RWPE1 (cell line): Measurements from ENCODE around the gene RAB3IL1.

ENCODE experiments used
- CTCF ChIA-PET: fragments of 350-600 bp; sonication (Branson Sonifier 250); formaldehyde crosslinking; extraction: SDS; loops from one replicate; lab custom pipeline; 2021; lab: Yijun Ruan, JAX
- POLR2A ChIA-PET: fragments of 400-600 bp; formaldehyde crosslinking; extraction: SDS; loops from one replicate; lab custom pipeline; 2020; ENCODE audit warnings: antibody characterized with exemption; ENCODE audit not compliant: low non-redundant PET; lab: Yijun Ruan, JAX
- DNase-seq: peaks from one replicate; pipeline ENCODE4 v3.0.0; 2012; ENCODE audit warnings: low spot score
- H3K27ac ChIP-seq: fragments of 450-650 bp; 2 replicates; pipeline ENCODE4 v1.5.1; 2017
- TF ChIP-seq, protein P1 (sequence below): fragments of 450-650 bp; conservative IDR thresholded peaks from 2 replicates; pipeline ENCODE4 v1.5.1; 2017; ENCODE audit warnings: low read depth, mild to moderate bottlenecking

Gene RAB3IL1

DNA sequence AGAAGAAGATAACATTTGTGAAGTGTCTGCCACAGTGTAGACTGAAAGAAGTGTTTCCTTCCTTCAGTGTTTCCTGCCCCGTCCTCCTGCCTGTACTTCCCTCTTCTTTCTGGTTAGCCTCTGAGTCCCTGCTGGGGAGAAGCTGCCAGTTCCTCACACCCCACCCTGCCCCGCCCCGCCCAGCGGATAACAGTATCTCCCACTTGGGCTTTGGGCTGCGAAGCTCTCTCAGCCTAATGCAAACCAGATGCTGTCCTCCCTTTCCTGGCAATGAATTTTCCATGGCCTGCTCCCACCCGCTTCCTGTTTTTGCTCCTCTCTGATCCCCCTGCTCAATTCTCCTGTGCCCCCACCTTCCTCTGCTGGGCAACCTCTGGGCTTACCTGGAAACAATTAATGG is 5.2 kb upstream of the RAB3IL1 start:
- H3K27ac ChIP-seq, result no peak overlapping the region
- POLR2A ChIA-PET, result interaction anchor here (0.5 kb wide), 1 partner anchor 18 kb away, joined by 4 read pairs; no protein-coding TSS in a partner anchor
- CTCF ChIA-PET, result interaction anchor here (1.5 kb wide), 1 partner anchor 25 kb away, joined by 5 read pairs; no protein-coding TSS in a partner anchor
- TF ChIP-seq, protein P1, sequence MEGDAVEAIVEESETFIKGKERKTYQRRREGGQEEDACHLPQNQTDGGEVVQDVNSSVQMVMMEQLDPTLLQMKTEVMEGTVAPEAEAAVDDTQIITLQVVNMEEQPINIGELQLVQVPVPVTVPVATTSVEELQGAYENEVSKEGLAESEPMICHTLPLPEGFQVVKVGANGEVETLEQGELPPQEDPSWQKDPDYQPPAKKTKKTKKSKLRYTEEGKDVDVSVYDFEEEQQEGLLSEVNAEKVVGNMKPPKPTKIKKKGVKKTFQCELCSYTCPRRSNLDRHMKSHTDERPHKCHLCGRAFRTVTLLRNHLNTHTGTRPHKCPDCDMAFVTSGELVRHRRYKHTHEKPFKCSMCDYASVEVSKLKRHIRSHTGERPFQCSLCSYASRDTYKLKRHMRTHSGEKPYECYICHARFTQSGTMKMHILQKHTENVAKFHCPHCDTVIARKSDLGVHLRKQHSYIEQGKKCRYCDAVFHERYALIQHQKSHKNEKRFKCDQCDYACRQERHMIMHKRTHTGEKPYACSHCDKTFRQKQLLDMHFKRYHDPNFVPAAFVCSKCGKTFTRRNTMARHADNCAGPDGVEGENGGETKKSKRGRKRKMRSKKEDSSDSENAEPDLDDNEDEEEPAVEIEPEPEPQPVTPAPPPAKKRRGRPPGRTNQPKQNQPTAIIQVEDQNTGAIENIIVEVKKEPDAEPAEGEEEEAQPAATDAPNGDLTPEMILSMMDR, result no peak
- no peak for DNase-seq

DNA sequence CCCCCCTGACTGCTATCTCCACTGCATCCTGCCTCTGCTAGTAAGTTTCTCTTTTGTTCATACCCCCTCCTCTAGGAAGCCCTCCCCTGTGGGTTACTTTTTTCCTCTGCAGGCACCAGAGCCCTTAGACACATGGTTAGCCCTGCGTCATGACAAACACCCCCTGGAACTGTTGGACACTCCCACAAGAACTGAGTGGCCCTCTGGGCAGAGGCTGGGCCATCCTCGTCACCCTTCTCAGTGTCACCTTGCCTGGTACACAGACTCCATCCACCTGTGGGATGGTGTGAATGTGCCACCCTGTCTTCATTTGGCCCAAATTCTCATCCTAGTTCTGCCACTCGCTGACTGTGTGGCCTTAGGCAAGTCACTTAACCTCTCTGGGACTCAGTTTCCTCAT is 4.1 kb upstream of the RAB3IL1 start:
- POLR2A ChIA-PET, result no interaction called here
- TF ChIP-seq, protein P1, result no peak
- no peak overlapping the region for H3K27ac ChIP-seq
- DNase-seq, result no peak
- CTCF ChIA-PET, result interaction anchor here (0.7 kb wide), 1 partner anchor 16 kb away, joined by 3 read pairs; no protein-coding TSS in a partner anchor

DNA sequence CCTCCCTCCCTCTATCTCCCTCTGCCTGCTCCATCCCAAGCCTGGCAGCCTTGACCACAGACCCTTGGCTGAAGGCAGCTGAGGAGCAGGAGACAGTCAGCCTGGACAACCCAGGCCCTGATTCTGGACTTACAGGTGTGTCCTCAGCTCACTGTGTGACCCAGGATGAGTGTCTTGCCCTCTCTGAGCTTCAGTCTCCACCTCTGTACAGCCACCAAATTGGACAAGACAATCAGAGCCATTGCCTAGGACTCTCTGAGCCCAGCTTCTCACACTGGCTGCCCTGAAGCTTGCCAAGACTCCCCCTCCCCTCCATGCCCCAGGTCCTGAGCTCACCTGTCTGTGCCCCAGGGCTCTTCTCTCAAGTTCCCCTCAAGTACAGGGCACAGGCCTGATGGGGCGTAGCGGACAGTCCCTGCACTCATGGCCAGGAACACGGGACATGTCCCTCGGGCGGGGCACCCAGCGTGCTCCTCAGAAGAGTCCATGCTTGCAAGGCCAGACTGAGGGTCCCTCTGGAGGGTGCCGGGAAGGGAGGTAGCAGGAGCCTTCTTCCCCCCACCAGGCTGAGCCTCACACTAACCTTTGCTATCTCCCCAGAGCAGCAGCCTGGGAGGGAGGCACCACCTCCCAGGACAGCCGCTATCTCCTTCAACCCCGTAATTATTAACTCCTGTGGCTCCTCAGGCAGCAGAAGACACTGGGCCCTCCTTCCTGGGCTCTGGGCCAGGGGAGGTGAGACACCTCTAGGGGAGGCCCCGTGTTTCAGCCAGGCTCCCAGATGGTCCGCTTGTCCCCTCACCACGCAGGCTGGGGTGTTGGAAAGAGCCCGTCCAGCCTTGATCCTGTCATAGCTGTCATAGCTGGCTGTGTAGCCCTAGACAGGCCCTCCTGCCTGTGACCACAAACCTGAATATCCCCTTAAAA is 2.6 kb upstream of the RAB3IL1 start:
- POLR2A ChIA-PET, result no interaction called here
- TF ChIP-seq, protein P1, result no peak
- CTCF ChIA-PET, result interaction anchor here (0.6 kb wide), 2 partner anchors 21 to 99 kb away, joined by 3 read pairs; no protein-coding TSS in a partner anchor
- no peak for DNase-seq
- no peak overlapping the region for H3K27ac ChIP-seq

DNA sequence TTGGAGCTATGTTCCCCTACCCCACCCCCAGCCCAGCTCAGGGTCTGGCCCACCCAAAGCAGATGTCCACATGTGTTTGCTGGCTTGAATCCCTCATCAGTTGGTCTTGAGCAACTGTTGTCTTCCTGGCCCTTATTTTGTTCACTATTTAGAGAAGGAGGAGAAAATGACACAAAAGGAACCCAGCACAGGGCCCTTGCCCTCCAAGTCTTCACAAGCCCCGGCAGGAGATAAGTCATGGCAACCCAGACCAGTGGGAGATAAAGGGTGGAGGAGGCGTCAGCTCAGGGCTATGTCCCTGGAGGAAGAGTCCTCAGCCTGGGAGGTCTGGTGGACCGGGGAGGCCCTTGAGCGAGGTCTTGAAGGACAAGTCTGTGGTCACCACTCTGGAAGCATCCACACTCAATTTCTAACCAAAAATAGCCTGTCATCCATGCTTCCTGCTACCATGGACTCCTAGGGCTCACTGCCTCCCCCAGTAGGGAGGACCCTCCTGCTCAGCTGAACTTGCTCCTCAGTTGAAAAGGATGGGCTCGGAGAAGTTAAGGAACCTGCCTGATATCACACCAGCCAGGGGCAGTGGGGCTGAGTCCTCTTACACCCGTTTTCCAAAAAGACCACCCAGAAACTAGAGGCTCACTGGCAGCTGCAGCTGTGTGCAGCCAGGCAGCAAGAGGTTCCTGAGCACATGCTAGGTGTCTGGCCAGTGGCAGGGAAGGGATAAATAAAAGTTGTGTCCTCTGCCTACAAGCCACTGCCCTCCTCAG is 1.8 kb upstream of the RAB3IL1 start:
- no peak overlapping the region for H3K27ac ChIP-seq
- no peak for DNase-seq
- POLR2A ChIA-PET, result no interaction called here
- TF ChIP-seq, protein P1, result no peak
- CTCF ChIA-PET, result interaction anchor here (0.6 kb wide), 3 partner anchors 20 to 117 kb away, joined by 3 read pairs; no protein-coding TSS in a partner anchor

DNA sequence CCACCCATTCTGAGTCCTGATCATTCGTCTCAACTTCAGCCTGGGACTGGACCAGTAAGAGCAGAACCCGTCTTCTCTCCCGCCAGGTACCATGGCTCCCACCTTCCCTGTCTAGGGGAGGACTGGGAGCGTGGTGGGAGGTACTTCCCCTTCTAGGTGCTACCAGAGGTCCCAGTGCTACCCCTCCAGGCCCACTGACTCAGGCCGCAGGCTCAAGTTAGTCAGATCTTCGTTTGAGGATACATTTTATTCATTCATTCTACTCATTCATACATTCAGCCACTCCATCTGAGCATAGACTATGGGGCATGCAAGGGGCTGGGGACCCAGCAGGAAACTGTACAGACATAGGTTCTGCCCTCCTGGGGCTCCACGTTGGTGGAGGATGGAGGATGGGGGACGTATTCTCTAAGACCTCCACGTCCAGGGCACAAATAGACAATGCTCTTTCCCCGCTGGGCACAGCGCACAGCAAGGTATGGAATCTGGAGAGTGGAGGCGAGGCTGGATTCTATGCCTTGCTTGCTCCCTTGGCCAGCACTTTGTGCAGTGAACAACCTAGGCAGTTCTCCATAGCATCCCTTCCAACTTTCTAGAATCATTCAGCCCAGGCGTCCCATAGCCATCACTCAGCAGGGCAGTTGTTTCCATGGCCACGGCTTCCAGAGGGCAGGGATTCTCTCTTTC is 1.0 kb upstream of the RAB3IL1 start:
- no peak for DNase-seq
- TF ChIP-seq, protein P1, result no peak
- ChIA-PET CTCF (interaction anchor here (0.6 to 2.0 kb wide), 3 partner anchors 20 to 118 kb away, joined by 3 to 8 read pairs (median 3); no protein-coding TSS in a partner anchor), POLR2A (no interaction called here)
- H3K27ac ChIP-seq, result no peak overlapping the region
